Activated CD4-positive, alpha-beta memory T cell treated with anti-CD3 and anti-CD28 coated beads for 36 hours (primary cell): ENCODE results near the gene ACSS3. TPM values are rescaled to one million over a fixed set of nuclear protein-coding genes. Genes with fewer than 3 reads are reported as not detected.
"Not testable (repeated sequence)": the region's sequence is repeated elsewhere in the genome, so short reads cannot be mapped to it uniquely, and the experiment has no call there.

ENCODE experiments used
- CTCF ChIA-PET: fragments of 350-600 bp; sonication (Branson Sonifier 250); formaldehyde crosslinking; loops from one replicate; lab custom pipeline; 2021; ENCODE audit warnings: antibody characterized with exemption, inconsistent platforms; lab: Charles Lee
- POLR2A ChIA-PET: fragments of 350-600 bp; sonication (Branson Sonifier 250); formaldehyde crosslinking; loops from one replicate; lab custom pipeline; 2021; ENCODE audit warnings: antibody characterized with exemption; lab: Charles Lee
- DNase-seq: peaks from one replicate; pipeline ENCODE4 v3.0.0-alpha.2; 2020
- H3K27ac Mint-ChIP-seq: one replicate; pipeline ENCODE4 v1.8.0; 2021; ENCODE audit warnings: mixed read lengths
- H3K27me3 Mint-ChIP-seq: one replicate; pipeline ENCODE4 v1.8.0; 2021; ENCODE audit warnings: mixed read lengths
- H3K36me3 Mint-ChIP-seq: one replicate; pipeline ENCODE4 v1.8.0; 2021; ENCODE audit warnings: mixed read lengths
- H3K4me1 Mint-ChIP-seq: one replicate; pipeline ENCODE4 v1.8.0; 2021; ENCODE audit warnings: low read depth, mixed read lengths
- H3K4me3 Mint-ChIP-seq: one replicate; pipeline ENCODE4 v1.8.0; 2021; ENCODE audit warnings: mild to moderate bottlenecking, mixed read lengths
- H3K9me3 Mint-ChIP-seq: one replicate; pipeline ENCODE4 v1.8.0; 2021; ENCODE audit warnings: mixed read lengths
- intact Hi-C: fragments of 100-400 bp; cut with micrococcal nuclease; formaldehyde crosslinking; loops from one replicate; pipeline ENCODE4 v1.15.1; 2023
- total RNA-seq, 2 experiments: library from RNA; stranded (reverse); gene quantifications; one replicate each; pipeline ENCODE4 v1.2.3, GENCODE V29; 2021

Gene ACSS3
- total RNA-seq, 2 experiments from 2014 or later: not detected

GRCh38 chr12:81114226-81114625 is 36.3 kb downstream of the ACSS3 start:
- Mint-ChIP-seq H3K36me3 (no peaks in the 10 kb centered on the region), H3K4me1 (no peaks in the 10 kb centered on the region), H3K27ac (no peak overlapping the region), H3K4me3 (no peak overlapping the region), H3K9me3 (peaks cover 12% of the 10 kb centered on the region), H3K27me3 (no peaks in the 10 kb centered on the region)
- CTCF ChIA-PET: no interaction called here
- POLR2A ChIA-PET: no interaction called here
- intact Hi-C loops: no loop called here
- DNase-seq: no peak

- POLR2A ChIA-PET: not testable (repeated sequence)
Observed at GRCh38 chr12:81119069-81119468, 41.2 kb downstream of the ACSS3 start.

GRCh38 chr12:81120961-81121360 is 43.1 kb downstream of the ACSS3 start:
- Mint-ChIP-seq H3K27me3 (no peaks in the 10 kb centered on the region), H3K36me3 (no peaks in the 10 kb centered on the region), H3K27ac (no peak overlapping the region), H3K4me1 (no peaks in the 10 kb centered on the region), H3K9me3 (peaks cover 34% of the 10 kb centered on the region), H3K4me3 (no peak overlapping the region)
- intact Hi-C loops: no loop called here
- DNase-seq: no peak
- ChIA-PET CTCF (no interaction called here), POLR2A (no interaction called here)

More at GRCh38 chr12:81119069-81119468, 41.2 kb downstream of the ACSS3 start:
- intact Hi-C loops, H3K27ac Mint-ChIP-seq, H3K4me3 Mint-ChIP-seq, H3K36me3 Mint-ChIP-seq, DNase-seq, CTCF ChIA-PET, H3K27me3 Mint-ChIP-seq, H3K4me1 Mint-ChIP-seq: not testable (repeated sequence)
- H3K9me3 Mint-ChIP-seq: peaks cover 27% of the 10 kb centered on the region

GRCh38 chr12:81123611-81124010 is 45.7 kb downstream of the ACSS3 start:
- DNase-seq: no peak
- POLR2A ChIA-PET: no interaction called here
- H3K9me3 Mint-ChIP-seq: peaks cover 28% of the 10 kb centered on the region
- CTCF ChIA-PET: no interaction called here
- intact Hi-C loops: no loop called here
- no peak overlapping the region for H3K4me3 Mint-ChIP-seq
- H3K4me1 Mint-ChIP-seq: no peaks in the 10 kb centered on the region
- H3K27ac Mint-ChIP-seq: no peak overlapping the region
- H3K36me3 Mint-ChIP-seq: no peaks in the 10 kb centered on the region
- no peaks in the 10 kb centered on the region for H3K27me3 Mint-ChIP-seq

- Mint-ChIP-seq H3K27me3 (no peaks in the 10 kb centered on the region), H3K27ac (no peak overlapping the region), H3K36me3 (no peaks in the 10 kb centered on the region), H3K9me3 (peaks cover 19% of the 10 kb centered on the region), H3K4me1 (no peaks in the 10 kb centered on the region), H3K4me3 (no peak overlapping the region)
- intact Hi-C loops: no loop called here
- ChIA-PET CTCF (no interaction called here), POLR2A (no interaction called here)
- no peak for DNase-seq
Observed at GRCh38 chr12:81125691-81126090, 47.8 kb downstream of the ACSS3 start.

GRCh38 chr12:81128930-81129554 is 51.2 kb downstream of the ACSS3 start:
- Mint-ChIP-seq H3K27ac (no peak overlapping the region), H3K9me3 (peaks cover 26% of the 10 kb centered on the region), H3K4me3 (no peak overlapping the region), H3K27me3 (no peaks in the 10 kb centered on the region), H3K36me3 (no peaks in the 10 kb centered on the region), H3K4me1 (no peaks in the 10 kb centered on the region)
- intact Hi-C loops: loop anchor here (2.0 kb wide), 1 partner anchor 716 kb away; no protein-coding TSS in a partner anchor
- no peak for DNase-seq
- ChIA-PET POLR2A (no interaction called here), CTCF (no interaction called here)

- H3K9me3 Mint-ChIP-seq: peaks cover 8% of the 10 kb centered on the region
- DNase-seq: no peak
- no peaks in the 10 kb centered on the region for H3K36me3 Mint-ChIP-seq
- H3K27me3 Mint-ChIP-seq: no peaks in the 10 kb centered on the region
- POLR2A ChIA-PET: no interaction called here
- no peak overlapping the region for H3K27ac Mint-ChIP-seq
- CTCF ChIA-PET: no interaction called here
- no peak overlapping the region for H3K4me3 Mint-ChIP-seq
- intact Hi-C loops: no loop called here
- no peaks in the 10 kb centered on the region for H3K4me1 Mint-ChIP-seq
Observed at GRCh38 chr12:81136519-81136918, 58.6 kb downstream of the ACSS3 start.

- H3K27ac Mint-ChIP-seq: no peak overlapping the region
- peaks cover 7% of the 10 kb centered on the region for H3K9me3 Mint-ChIP-seq
- no peaks in the 10 kb centered on the region for H3K27me3 Mint-ChIP-seq
- POLR2A ChIA-PET: interaction anchor here (0.7 kb wide), 1 partner anchor 146 kb away, joined by 4 read pairs; no protein-coding TSS in a partner anchor
- no peaks in the 10 kb centered on the region for H3K4me1 Mint-ChIP-seq
- H3K4me3 Mint-ChIP-seq: no peak overlapping the region
- H3K36me3 Mint-ChIP-seq: no peaks in the 10 kb centered on the region
- intact Hi-C loops: no loop called here
- DNase-seq: no peak
- CTCF ChIA-PET: no interaction called here
Observed at GRCh38 chr12:81137801-81138200, 59.9 kb downstream of the ACSS3 start.

GRCh38 chr12:81141217-81141616 is 63.3 kb downstream of the ACSS3 start:
- Mint-ChIP-seq H3K9me3 (peaks cover 5% of the 10 kb centered on the region), H3K27me3 (no peaks in the 10 kb centered on the region), H3K4me3 (no peak overlapping the region), H3K4me1 (no peaks in the 10 kb centered on the region), H3K27ac (no peak overlapping the region), H3K36me3 (no peaks in the 10 kb centered on the region)
- intact Hi-C loops: no loop called here
- DNase-seq: no peak
- CTCF ChIA-PET: no interaction called here
- POLR2A ChIA-PET: no interaction called here

- Mint-ChIP-seq H3K9me3 (peaks cover 8% of the 10 kb centered on the region), H3K27me3 (no peaks in the 10 kb centered on the region), H3K4me3 (no peak overlapping the region), H3K36me3 (no peaks in the 10 kb centered on the region), H3K27ac (no peak overlapping the region), H3K4me1 (no peaks in the 10 kb centered on the region)
- intact Hi-C loops: no loop called here
- CTCF ChIA-PET: no interaction called here
- DNase-seq: no peak
- POLR2A ChIA-PET: no interaction called here
Observed at GRCh38 chr12:81143057-81143456, 65.2 kb downstream of the ACSS3 start.

- Mint-ChIP-seq H3K9me3 (peaks cover 12% of the 10 kb centered on the region), H3K4me1 (no peaks in the 10 kb centered on the region), H3K27ac (no peak overlapping the region), H3K4me3 (no peak overlapping the region), H3K27me3 (no peaks in the 10 kb centered on the region), H3K36me3 (no peaks in the 10 kb centered on the region)
- ChIA-PET POLR2A (no interaction called here), CTCF (no interaction called here)
- DNase-seq: no peak
- intact Hi-C loops: no loop called here
Observed at GRCh38 chr12:81146228-81147225, 68.6 kb downstream of the ACSS3 start.

GRCh38 chr12:81147292-81147919 is 69.5 kb downstream of the ACSS3 start:
- no peak overlapping the region for H3K4me3 Mint-ChIP-seq
- DNase-seq: no peak
- intact Hi-C loops: no loop called here
- POLR2A ChIA-PET: no interaction called here
- CTCF ChIA-PET: no interaction called here
- no peaks in the 10 kb centered on the region for H3K4me1 Mint-ChIP-seq
- H3K9me3 Mint-ChIP-seq: peaks cover 12% of the 10 kb centered on the region
- no peaks in the 10 kb centered on the region for H3K27me3 Mint-ChIP-seq
- H3K36me3 Mint-ChIP-seq: no peaks in the 10 kb centered on the region
- no peak overlapping the region for H3K27ac Mint-ChIP-seq
